H1 (cell line): ENCODE measurements around the gene SCN3B. TPM values are rescaled to one million over a fixed set of nuclear protein-coding genes. Genes with fewer than 3 reads are reported as not detected.

Source experiments
- CREB1 ChIP-seq: IDR thresholded peaks from 2 replicates; pipeline ENCODE4 v1.6.1; 2012; ENCODE audit warnings: inconsistent platforms
- EGR1 ChIP-seq: IDR thresholded peaks from 2 replicates; pipeline ENCODE4 v1.6.1; 2011; ENCODE audit warnings: low read depth, low read length, borderline replicate concordance
- RBBP5 ChIP-seq: IDR thresholded peaks from 2 replicates; pipeline ENCODE4 v1.7.1; 2012; ENCODE audit warnings: low read depth, mild to moderate bottlenecking, inconsistent platforms, low read length, moderate library complexity, borderline replicate concordance
- polyA plus RNA-seq, 7 experiments: library from polyadenylated mRNA; depleted of rRNA in 3 of 7; stranded (reverse) in 5 of 7; unstranded in 2 of 7; fragments of >200 nt in 5 of 7; fragments of 200-250 nt in 2 of 7; gene quantifications; 1 replicate in 5 of 7; 2 replicates in 1 of 7; 4 replicates in 1 of 7; pipeline versions ENCODE4 v1.2.1 to v1.2.3, GENCODE V29; 2011 to 2013; ENCODE audit warnings: missing spikeins in 2 of 7, mixed read lengths in 2 of 7
- total RNA-seq: library from RNA; stranded (reverse); fragmentation: NEBNext Ultra II Directional; extraction: Animal tissue kit (Norgen Biotek cat#: 25700); gene quantifications from 2 replicates; pipeline ENCODE4 v1.2.1, GENCODE V29; 2021
- TF ChIP-seq, protein P1 (sequence below): fragments of 300-600 bp; sonication (generic); IDR thresholded peaks from 2 replicates; pipeline ENCODE4 v1.7.1; 2012; ENCODE audit warnings: low read length, moderate library complexity, mild to moderate bottlenecking, inconsistent platforms; ENCODE audit not compliant: insufficient replicate concordance

SCN3B gene
- total and polyA plus RNA-seq, 2 of the 8 experiments (the other 6 are each of a cell fraction or from before 2014, with no cell fraction given), result 0.67 to 1.1 TPM

DNA sequence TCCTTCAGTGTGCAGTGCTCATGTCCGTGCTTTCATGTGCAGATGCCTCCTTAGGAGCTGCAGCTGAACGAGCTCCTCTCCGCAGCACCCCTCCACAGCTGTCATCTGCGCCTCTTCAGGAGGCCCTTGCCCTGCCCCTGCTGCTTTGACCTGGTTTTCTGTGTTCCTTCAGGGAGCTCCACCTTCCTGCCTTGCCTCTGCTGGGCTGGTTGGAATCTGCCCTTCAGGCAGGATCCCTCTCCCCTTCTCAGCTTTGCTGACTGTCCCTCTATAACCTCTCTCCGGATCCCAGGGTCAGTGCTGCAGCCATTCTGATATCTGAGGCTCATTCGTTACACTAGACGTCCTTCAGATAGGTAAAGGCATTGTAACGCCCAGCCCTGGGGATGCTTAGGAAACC lies 67.9 kb downstream of the SCN3B start (continued):
- TF ChIP-seq, protein P1, sequence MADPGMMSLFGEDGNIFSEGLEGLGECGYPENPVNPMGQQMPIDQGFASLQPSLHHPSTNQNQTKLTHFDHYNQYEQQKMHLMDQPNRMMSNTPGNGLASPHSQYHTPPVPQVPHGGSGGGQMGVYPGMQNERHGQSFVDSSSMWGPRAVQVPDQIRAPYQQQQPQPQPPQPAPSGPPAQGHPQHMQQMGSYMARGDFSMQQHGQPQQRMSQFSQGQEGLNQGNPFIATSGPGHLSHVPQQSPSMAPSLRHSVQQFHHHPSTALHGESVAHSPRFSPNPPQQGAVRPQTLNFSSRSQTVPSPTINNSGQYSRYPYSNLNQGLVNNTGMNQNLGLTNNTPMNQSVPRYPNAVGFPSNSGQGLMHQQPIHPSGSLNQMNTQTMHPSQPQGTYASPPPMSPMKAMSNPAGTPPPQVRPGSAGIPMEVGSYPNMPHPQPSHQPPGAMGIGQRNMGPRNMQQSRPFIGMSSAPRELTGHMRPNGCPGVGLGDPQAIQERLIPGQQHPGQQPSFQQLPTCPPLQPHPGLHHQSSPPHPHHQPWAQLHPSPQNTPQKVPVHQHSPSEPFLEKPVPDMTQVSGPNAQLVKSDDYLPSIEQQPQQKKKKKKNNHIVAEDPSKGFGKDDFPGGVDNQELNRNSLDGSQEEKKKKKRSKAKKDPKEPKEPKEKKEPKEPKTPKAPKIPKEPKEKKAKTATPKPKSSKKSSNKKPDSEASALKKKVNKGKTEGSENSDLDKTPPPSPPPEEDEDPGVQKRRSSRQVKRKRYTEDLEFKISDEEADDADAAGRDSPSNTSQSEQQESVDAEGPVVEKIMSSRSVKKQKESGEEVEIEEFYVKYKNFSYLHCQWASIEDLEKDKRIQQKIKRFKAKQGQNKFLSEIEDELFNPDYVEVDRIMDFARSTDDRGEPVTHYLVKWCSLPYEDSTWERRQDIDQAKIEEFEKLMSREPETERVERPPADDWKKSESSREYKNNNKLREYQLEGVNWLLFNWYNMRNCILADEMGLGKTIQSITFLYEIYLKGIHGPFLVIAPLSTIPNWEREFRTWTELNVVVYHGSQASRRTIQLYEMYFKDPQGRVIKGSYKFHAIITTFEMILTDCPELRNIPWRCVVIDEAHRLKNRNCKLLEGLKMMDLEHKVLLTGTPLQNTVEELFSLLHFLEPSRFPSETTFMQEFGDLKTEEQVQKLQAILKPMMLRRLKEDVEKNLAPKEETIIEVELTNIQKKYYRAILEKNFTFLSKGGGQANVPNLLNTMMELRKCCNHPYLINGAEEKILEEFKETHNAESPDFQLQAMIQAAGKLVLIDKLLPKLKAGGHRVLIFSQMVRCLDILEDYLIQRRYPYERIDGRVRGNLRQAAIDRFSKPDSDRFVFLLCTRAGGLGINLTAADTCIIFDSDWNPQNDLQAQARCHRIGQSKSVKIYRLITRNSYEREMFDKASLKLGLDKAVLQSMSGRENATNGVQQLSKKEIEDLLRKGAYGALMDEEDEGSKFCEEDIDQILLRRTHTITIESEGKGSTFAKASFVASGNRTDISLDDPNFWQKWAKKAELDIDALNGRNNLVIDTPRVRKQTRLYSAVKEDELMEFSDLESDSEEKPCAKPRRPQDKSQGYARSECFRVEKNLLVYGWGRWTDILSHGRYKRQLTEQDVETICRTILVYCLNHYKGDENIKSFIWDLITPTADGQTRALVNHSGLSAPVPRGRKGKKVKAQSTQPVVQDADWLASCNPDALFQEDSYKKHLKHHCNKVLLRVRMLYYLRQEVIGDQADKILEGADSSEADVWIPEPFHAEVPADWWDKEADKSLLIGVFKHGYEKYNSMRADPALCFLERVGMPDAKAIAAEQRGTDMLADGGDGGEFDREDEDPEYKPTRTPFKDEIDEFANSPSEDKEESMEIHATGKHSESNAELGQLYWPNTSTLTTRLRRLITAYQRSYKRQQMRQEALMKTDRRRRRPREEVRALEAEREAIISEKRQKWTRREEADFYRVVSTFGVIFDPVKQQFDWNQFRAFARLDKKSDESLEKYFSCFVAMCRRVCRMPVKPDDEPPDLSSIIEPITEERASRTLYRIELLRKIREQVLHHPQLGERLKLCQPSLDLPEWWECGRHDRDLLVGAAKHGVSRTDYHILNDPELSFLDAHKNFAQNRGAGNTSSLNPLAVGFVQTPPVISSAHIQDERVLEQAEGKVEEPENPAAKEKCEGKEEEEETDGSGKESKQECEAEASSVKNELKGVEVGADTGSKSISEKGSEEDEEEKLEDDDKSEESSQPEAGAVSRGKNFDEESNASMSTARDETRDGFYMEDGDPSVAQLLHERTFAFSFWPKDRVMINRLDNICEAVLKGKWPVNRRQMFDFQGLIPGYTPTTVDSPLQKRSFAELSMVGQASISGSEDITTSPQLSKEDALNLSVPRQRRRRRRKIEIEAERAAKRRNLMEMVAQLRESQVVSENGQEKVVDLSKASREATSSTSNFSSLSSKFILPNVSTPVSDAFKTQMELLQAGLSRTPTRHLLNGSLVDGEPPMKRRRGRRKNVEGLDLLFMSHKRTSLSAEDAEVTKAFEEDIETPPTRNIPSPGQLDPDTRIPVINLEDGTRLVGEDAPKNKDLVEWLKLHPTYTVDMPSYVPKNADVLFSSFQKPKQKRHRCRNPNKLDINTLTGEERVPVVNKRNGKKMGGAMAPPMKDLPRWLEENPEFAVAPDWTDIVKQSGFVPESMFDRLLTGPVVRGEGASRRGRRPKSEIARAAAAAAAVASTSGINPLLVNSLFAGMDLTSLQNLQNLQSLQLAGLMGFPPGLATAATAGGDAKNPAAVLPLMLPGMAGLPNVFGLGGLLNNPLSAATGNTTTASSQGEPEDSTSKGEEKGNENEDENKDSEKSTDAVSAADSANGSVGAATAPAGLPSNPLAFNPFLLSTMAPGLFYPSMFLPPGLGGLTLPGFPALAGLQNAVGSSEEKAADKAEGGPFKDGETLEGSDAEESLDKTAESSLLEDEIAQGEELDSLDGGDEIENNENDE, result no peak
- TF ChIP-seq EGR1 (no peak), CREB1 (no peak), RBBP5 (no peak)
